OCI-LY3 (cell line): Measurements from ENCODE around the gene SLC28A3.

Source experiments
- H2AFZ ChIP-seq: fragments of 200-600, 300-600 bp; shearing (Covaris generic); 2 replicates; pipeline ENCODE4 v1.6.0; 2014; ENCODE audit warnings: antibody characterized with exemption, low read depth, low read length
- H3K27ac ChIP-seq: fragments of 200-600, 300-600 bp; sonication (generic); 2 replicates; pipeline ENCODE4 v1.5.1; 2014; ENCODE audit warnings: mild to moderate bottlenecking, low read length, moderate library complexity, mixed read lengths
- H3K27me3 ChIP-seq: fragments of 200-600, 300-600 bp; sonication (generic); 2 replicates; pipeline ENCODE4 v1.6.1; 2014; ENCODE audit warnings: low read depth, low read length, mixed read lengths
- H3K36me3 ChIP-seq: fragments of 200-600, 300-600 bp; sonication (generic); replicated peaks from 2 replicates; pipeline ENCODE3; 2014; ENCODE audit warnings: low read depth, low read length, mixed read lengths
- H3K4me1 ChIP-seq: fragments of 300-600, 200-600 bp; sonication (generic); 2 replicates; pipeline ENCODE4 v1.6.1; 2014; ENCODE audit warnings: low read length, mixed read lengths
- H3K4me2 ChIP-seq: fragments of 200-600, 300-600 bp; sonication (generic); 2 replicates; pipeline ENCODE4 v1.6.1; 2014; ENCODE audit warnings: low read length, mixed read lengths
- H3K4me3 ChIP-seq: fragments of 300-600, 200-600 bp; sonication (generic); 2 replicates; pipeline ENCODE4 v1.5.1; 2014; ENCODE audit warnings: antibody characterized with exemption, mild to moderate bottlenecking, low read length, moderate library complexity
- H3K79me2 ChIP-seq: fragments of 300-600, 200-600 bp; shearing (Covaris generic); 2 replicates; pipeline ENCODE4 v1.6.1; 2014; ENCODE audit warnings: mild to moderate bottlenecking, low read length, mixed read lengths
- H3K9ac ChIP-seq: fragments of 300-600, 200-600 bp; shearing (Covaris generic); 2 replicates; pipeline ENCODE4 v1.6.0; 2014; ENCODE audit warnings: mild to moderate bottlenecking, low read length, moderate library complexity
- H3K9me3 ChIP-seq: fragments of 200-600, 300-600 bp; shearing (Covaris generic); 2 replicates; pipeline ENCODE4 v1.6.1; 2014; ENCODE audit warnings: low read length, mixed read lengths; ENCODE audit not compliant: insufficient read depth
- H4K20me1 ChIP-seq: fragments of 200-600, 300-600 bp; sonication (generic); 2 replicates; pipeline ENCODE4 v1.6.1; 2016; ENCODE audit warnings: low read length, mixed read lengths; ENCODE audit not compliant: insufficient read depth
- EZH2phosphoT487 ChIP-seq: fragments of 200-600 bp; shearing (Covaris generic); IDR thresholded peaks from 2 replicates; pipeline ENCODE4 v1.6.1; 2018; ENCODE audit warnings: antibody characterized with exemption, mixed run types, low read depth
- TF ChIP-seq, protein P1 (sequence below): fragments of 200-600, 300-600 bp; sonication (generic); IDR thresholded peaks from 2 replicates; pipeline ENCODE4 v1.5.1; 2014; ENCODE audit warnings: antibody characterized with exemption, low read length, low read depth

Gene SLC28A3

DNA sequence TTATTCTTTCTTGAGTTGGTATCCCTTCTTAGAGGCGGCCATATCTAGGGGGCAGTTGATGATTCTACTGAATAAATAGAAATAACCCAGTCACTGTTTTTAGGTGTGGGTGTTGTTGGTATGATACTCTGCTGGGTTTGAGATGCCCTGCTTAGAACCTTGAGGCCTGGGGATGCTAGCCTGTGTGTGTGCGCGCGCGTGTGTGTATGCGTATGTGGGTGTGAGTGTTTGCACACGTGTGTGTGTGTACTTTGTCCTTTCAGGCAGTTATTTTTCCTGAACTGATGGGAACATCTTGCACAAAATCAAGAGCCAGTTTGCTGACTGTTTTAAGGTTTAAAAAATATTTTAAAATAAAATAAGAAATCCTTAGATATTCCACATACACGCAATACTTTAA, 3.3 kb downstream of the SLC28A3 start:
- Histone ChIP-seq H3K27ac (no peak overlapping the region), H3K9me3 (no peaks in the 10 kb centered on the region), H3K4me1 (peaks cover 21% of the 10 kb centered on the region), H3K9ac (no peak overlapping the region), H4K20me1 (no peaks in the 10 kb centered on the region), H3K27me3 (no peaks in the 10 kb centered on the region), H3K4me2 (no peak overlapping the region), H3K4me3 (no peak overlapping the region), H3K79me2 (no peaks in the 10 kb centered on the region), H3K36me3 (no peaks in the 10 kb centered on the region), H2AFZ (no peak overlapping the region)
- TF ChIP-seq, protein P1, sequence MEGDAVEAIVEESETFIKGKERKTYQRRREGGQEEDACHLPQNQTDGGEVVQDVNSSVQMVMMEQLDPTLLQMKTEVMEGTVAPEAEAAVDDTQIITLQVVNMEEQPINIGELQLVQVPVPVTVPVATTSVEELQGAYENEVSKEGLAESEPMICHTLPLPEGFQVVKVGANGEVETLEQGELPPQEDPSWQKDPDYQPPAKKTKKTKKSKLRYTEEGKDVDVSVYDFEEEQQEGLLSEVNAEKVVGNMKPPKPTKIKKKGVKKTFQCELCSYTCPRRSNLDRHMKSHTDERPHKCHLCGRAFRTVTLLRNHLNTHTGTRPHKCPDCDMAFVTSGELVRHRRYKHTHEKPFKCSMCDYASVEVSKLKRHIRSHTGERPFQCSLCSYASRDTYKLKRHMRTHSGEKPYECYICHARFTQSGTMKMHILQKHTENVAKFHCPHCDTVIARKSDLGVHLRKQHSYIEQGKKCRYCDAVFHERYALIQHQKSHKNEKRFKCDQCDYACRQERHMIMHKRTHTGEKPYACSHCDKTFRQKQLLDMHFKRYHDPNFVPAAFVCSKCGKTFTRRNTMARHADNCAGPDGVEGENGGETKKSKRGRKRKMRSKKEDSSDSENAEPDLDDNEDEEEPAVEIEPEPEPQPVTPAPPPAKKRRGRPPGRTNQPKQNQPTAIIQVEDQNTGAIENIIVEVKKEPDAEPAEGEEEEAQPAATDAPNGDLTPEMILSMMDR: no peak
- no peak for TF ChIP-seq EZH2phosphoT487

DNA sequence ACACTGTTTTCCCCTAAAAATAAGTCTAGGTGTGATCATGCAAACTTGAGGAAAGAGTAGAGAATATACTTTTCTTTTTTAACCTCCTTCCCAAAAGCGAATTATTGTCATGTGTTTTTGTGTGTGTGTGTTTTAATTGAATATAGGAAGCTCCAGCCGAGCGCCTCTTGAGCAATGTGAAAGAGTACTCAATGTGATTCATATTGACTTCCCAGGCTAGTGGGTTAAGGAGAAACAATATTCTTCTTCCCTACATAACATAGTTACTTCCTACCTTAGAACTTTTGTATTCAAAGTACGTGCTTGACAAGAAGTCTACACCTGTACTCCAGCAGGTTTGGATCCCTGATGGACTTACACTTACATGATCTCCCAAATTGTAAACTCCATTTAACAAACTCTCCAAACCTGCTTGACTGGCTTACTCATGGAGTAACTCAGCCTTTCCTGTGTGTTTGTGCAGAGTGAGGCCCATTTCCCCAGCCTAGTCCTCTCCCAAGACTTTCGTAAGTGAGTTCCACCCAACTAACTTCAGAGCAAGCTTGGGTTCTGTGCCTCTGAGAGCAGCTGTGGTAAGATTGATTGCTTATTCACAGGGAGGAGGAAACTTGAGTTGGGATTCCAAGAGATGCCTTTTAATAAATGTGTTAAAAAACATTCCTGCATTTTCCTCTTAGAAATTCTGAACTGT, 9.3 kb downstream of the SLC28A3 start:
- Histone ChIP-seq H3K79me2 (no peaks in the 10 kb centered on the region), H3K4me3 (no peak overlapping the region), H3K36me3 (no peaks in the 10 kb centered on the region), H3K27ac (no peak overlapping the region), H3K9me3 (no peaks in the 10 kb centered on the region; the same call in 1 of the 2 replicates), H3K9ac (no peak overlapping the region), H2AFZ (no peak overlapping the region), H3K27me3 (no peaks in the 10 kb centered on the region), H3K4me2 (no peak overlapping the region), H3K4me1 (no peaks in the 10 kb centered on the region), H4K20me1 (no peaks in the 10 kb centered on the region)
- no peak for TF ChIP-seq EZH2phosphoT487
- TF ChIP-seq, protein P1: no peak

- no peaks in the 10 kb centered on the region for H3K4me1 ChIP-seq
- H3K27ac ChIP-seq: no peak overlapping the region
- H3K27me3 ChIP-seq: no peaks in the 10 kb centered on the region
- no peak overlapping the region for H2AFZ ChIP-seq
- no peak overlapping the region for H3K4me2 ChIP-seq
- no peak for TF ChIP-seq EZH2phosphoT487
- TF ChIP-seq, protein P1: no peak
- H3K9ac ChIP-seq: no peak overlapping the region
- no peaks in the 10 kb centered on the region for H3K36me3 ChIP-seq
- no peaks in the 10 kb centered on the region; the same call in 1 of the 2 replicates for H3K9me3 ChIP-seq
- no peak overlapping the region for H3K4me3 ChIP-seq
- H3K79me2 ChIP-seq: no peaks in the 10 kb centered on the region
- no peaks in the 10 kb centered on the region for H4K20me1 ChIP-seq
Observed at GRCh38 chr9:84330246-84330645, 10.3 kb downstream of the SLC28A3 start.

- Histone ChIP-seq H3K27me3 (no peaks in the 10 kb centered on the region), H4K20me1 (no peaks in the 10 kb centered on the region), H3K9ac (no peak overlapping the region), H3K9me3 (no peaks in the 10 kb centered on the region; the same call in 1 of the 2 replicates), H2AFZ (no peak overlapping the region), H3K4me1 (no peaks in the 10 kb centered on the region), H3K36me3 (no peaks in the 10 kb centered on the region), H3K27ac (no peak overlapping the region), H3K4me3 (no peak overlapping the region), H3K4me2 (no peak overlapping the region), H3K79me2 (no peaks in the 10 kb centered on the region)
- TF ChIP-seq, protein P1: no peak
- TF ChIP-seq EZH2phosphoT487: no peak
Observed at GRCh38 chr9:84327184-84327583, 13.4 kb downstream of the SLC28A3 start.
